ENCODE data around the gene SLC25A39.
A peak's percentile ranks its signal among the peaks of the same experiment; 100 is the strongest.
"Not testable (repeated sequence)": the region's sequence is repeated elsewhere in the genome, so short reads cannot be mapped to it uniquely, and the experiment has no call there.

Gene SLC25A39, protein sequence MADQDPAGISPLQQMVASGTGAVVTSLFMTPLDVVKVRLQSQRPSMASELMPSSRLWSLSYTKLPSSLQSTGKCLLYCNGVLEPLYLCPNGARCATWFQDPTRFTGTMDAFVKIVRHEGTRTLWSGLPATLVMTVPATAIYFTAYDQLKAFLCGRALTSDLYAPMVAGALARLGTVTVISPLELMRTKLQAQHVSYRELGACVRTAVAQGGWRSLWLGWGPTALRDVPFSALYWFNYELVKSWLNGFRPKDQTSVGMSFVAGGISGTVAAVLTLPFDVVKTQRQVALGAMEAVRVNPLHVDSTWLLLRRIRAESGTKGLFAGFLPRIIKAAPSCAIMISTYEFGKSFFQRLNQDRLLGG

GRCh38 chr17:44324571-44325275 lies at the start of gene SLC25A39:
Gene SLC25A39, minus strand, starts transcription at chr17:44324823. Its CDS starts 1,261 bp downstream, at chr17:44323562.
- peak; percentile 91 for DNase-seq (ENCODE audit: low spot score)

DNA sequence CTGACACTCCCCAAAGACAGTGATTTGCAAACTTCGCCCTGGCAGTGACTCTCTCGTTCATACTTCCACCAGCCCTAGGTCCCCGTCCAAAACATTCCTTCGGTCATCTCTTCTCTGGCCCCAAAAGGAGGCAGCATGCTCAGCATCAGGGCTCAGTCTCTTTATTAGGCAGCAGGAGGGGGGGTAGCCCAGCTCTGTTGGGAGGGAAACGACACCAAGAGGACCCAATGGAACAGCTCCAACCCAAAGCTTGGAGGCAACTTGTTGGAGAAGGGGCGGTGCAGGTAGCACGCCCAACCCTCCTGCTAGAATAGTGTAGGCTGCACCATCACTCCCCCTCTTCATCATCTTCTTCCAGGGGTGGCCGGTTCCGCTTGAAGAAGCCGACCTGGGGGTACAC lies 47.4 kb upstream of the SLC25A39 start:
- no peak for DNase-seq (ENCODE audit: low spot score)

DNA sequence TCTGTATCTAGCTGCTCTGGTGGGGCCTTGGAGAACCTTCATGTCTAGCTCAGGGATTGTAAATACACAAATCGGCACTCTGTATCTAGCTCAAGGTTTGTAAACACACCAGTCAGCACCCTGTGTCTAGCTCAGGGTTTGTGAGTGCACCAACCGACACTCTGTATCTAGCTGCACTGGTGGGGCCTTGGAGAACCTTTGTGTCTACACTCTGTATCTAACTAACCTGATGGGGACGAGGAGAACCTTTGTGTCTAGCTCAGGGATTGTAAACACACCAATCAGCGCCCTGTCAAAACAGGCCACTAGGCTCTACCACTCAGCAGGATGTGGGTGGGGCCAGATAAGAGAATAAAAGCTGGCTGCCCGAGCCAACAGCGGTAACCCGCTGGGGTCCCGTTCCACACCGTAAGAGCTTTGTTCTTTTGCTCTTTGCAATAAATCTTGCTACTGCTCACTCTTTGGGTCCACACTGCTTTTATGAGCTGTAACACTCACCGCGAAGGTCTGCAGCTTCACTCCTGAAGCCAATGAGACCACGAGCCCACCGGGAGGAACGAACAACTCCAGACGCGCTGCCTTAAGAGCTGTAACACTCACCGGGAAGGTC lies 44.9 kb upstream of the SLC25A39 start:
- not testable (repeated sequence) for DNase-seq (ENCODE audit: low spot score)

GRCh38 chr17:44368391-44369243 lies 44.0 kb upstream of the SLC25A39 start:
- not testable (repeated sequence) for DNase-seq (ENCODE audit: low spot score)

- DNase-seq (ENCODE audit: low spot score): peak; percentile 91
Measured at GRCh38 chr17:44367231-44367979, 42.8 kb upstream of the SLC25A39 start.

GRCh38 chr17:44365051-44365450 lies 40.4 kb upstream of the SLC25A39 start:
- DNase-seq (ENCODE audit: low spot score): not testable (repeated sequence)

- DNase-seq (ENCODE audit: low spot score): no peak
Measured at GRCh38 chr17:44363613-44364159, 39.1 kb upstream of the SLC25A39 start, which contains the start of gene FAM171A2. Gene FAM171A2, minus strand, starts transcription at chr17:44363853. Its CDS starts 139 bp downstream, at chr17:44363714.

GRCh38 chr17:44362949-44363612 lies 38.5 kb upstream of the SLC25A39 start:
- DNase-seq (ENCODE audit: low spot score): no peak

DNA sequence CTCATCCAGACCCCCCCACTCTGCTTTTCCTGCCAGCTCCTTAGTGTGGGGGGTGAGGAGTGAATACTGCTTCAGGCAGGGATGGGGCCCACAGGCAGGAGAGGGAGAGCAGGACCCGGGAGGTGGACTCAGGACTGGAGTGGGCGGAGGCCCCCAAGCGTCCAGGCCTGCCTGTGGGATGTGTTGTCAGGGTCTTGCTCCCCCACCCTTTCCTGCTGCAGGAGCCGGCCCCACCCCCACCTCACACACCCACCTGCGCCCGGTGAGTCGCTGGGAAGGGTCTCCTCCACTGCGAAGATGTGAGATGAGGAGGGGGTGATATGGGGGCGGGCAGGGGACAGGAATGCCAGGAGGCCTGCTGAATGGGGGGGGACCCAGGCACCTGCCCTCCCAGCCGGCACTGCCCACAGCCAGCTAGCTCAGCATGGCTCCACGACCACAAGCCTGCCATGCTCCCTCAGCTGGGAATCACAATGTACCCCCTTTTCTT lies 37.9 kb upstream of the SLC25A39 start:
- DNase-seq (ENCODE audit: low spot score): no peak

GRCh38 chr17:44361292-44362260 lies 37.0 kb upstream of the SLC25A39 start:
- DNase-seq (ENCODE audit: low spot score): no peak

GRCh38 chr17:44360826-44361225 lies 36.2 kb upstream of the SLC25A39 start:
- DNase-seq (ENCODE audit: low spot score): peak; percentile 74

DNA sequence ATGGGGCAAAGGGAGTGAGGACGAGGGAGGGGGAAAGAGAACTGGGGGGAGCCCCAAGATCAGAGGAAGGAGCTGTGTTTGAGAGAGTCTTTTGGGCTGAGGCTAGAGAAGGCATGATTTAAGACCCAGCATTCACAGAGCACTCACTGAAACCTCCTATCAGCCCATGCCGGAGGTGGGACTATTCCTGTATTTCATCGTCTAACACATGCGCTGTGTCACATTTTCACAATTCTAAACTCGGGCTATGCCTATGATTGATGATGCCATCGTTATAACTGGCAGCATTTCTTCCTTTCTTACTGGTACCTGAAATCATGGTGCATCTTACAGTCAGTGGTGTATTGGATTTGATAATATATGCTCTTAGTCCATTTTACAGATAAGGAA lies 35.5 kb upstream of the SLC25A39 start:
- DNase-seq (ENCODE audit: low spot score): no peak

DNA sequence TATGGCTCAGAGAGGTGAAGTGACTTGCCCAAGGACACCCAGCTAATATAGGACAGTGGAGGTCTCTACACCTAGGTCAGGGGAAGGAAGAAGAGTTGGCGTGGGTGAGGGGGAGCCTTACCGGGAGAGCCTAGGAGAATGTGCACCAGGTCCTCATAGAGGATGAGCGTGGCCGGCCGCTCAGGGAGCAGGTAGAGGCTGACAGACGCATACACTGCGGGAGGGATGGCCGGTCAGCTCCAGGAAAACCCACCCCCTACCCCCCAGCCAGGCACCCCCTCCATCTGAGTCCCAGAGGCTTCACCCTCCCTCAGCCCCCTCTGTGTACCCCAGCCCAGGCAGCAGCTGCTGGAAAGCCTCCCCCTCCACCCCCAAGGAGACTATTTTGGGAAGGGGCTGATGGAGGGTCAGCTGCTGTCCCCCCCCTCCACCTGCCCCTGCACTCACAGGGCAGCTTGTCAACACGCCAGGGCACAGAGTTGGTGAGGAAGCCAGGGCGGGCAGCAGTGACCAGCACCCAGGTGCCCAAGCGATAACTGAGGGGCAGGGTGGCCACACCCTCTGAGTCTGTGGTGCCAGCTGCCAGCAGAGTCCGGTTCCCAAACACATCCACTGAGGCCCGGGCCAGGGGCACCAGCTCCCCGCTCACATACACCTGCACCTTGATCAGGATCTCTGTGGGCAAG lies 35.0 kb upstream of the SLC25A39 start:
- DNase-seq (ENCODE audit: low spot score): no peak

DNA sequence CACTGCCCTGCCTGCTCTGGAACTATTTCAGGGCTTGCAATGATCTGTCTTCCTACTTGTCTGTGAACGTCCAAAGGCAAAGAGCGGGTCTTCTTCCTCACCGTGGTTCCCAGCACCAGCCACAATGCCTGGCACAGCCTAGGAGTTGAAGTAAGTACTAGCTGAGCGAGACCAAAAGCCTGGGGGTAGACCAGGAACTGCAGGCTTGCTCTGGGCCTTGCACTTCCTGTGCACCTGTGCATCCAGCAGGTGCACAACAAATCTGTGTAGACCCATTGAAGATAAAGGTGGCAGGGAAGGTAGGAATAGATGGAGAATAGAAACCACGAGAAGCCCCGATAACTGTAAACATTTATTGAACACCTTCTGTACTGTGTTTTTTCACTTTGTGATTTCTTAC lies 34.4 kb upstream of the SLC25A39 start:
- DNase-seq (ENCODE audit: low spot score): no peak

GRCh38 chr17:44358066-44358465 lies 33.4 kb upstream of the SLC25A39 start:
- DNase-seq (ENCODE audit: low spot score): no peak

DNA sequence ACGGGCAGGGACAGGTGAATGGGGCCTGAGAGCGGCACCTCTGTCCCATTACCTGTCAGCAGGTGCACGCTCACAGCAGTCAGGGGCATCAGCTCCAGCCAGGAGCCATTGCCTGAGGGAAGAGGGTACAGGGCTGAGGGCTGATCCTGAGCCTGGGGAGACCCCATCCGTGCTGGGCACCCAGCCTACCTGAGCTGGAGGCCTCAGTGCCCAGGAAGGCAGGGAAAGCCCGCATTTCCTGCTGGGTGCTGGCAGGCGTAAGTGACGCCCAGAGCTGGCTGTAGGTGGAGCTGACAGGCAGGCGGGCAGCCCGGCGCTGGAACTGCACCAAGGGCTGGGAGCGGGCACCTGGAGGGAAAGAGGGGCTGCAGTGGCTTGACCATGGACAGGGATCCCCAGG lies 31.6 kb upstream of the SLC25A39 start:
- DNase-seq (ENCODE audit: low spot score): no peak

GRCh38 chr17:44355642-44356099 lies 31.0 kb upstream of the SLC25A39 start:
- no peak for DNase-seq (ENCODE audit: low spot score)

All from cerebellar cortex (tissue), 1 donor.